Measurements from ENCODE around the gene C1orf52. TPM values are rescaled to one million over a fixed set of nuclear protein-coding genes. Genes with fewer than 3 reads are reported as not detected.
A peak's percentile ranks its signal among the peaks of the same experiment; 100 is the strongest.

The C1orf52 gene
- total and polyA plus RNA-seq, 9 of the 15 experiments (the other 6 are each of a cell fraction or from before 2014, with no cell fraction given): 17.0 to 38.5 (median 33.0) TPM

DNA sequence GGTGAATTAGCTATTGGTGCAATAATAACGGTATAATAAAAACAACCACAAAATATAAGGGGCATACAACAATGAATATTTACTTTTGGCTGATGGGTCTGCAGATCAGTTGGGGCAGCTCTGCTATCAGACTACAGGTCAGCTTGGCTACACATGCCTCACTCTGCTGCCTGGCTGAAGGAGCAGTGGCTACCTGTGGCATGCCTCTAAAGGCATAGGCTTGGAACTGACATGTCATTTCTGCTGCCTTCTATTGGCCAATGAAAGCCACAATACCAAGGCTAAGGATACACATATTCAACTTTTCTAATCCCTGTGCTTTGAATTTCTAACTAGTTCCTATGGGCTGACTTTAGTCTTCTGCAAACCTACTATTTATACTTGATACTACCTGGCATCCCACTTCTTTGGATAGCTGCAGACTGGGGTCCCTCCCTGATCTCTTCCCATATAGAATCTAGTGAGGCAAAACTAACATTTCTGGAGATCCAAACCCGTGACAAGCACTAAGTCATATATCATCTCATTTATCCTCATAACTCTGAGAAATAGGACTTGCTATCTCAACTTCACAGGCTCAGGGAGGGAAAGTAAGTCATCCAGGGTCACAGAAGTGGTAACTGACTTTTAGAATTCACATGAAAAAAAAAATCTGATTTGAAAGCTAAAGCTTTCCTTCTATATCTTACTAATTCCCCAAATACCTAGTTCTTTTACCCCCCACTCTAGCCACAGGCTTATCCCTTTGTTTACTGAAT is 39.4 kb downstream of the C1orf52 start (continued):
- 0 out of 2 replicates have a peak, but pooled peaks have one; percentile 20 for TF ChIP-seq DEAF1 (CRISPR knock-in tag; IDR thresholded peaks at IDR 0.05)
- peak; percentile 25 for TF ChIP-seq E2F8 (IDR thresholded peaks at IDR 0.05; ENCODE audit: low read depth, partially characterized antibody)
- TF ChIP-seq ATF4 (CRISPR knock-in tag; IDR thresholded peaks at IDR 0.05): 0 out of 2 replicates have a peak, but pooled peaks have one; percentile 11
- 0 out of 4 replicates have a peak, but pooled peaks of 1 of the 2 experiments have one; percentile 29 for TF ChIP-seq TEAD1 (CRISPR knock-in tag; IDR thresholded peaks at IDR 0.05)
